HepG2 (cell line): ENCODE data around the gene UACA. TPM values are rescaled to one million over a fixed set of nuclear protein-coding genes. Genes with fewer than 3 reads are reported as not detected.

Experiments
- MTA3 ChIP-seq: sonication (generic); formaldehyde crosslinking; IDR thresholded peaks from 2 replicates; pipeline ENCODE4 v1.4.0; 2020; ENCODE audit warnings: missing genetic modification reagents
- NFE2 ChIP-seq: sonication (generic); formaldehyde crosslinking; IDR thresholded peaks from 2 replicates; pipeline ENCODE4 v1.4.0; 2020; ENCODE audit warnings: missing genetic modification reagents
- SP2 ChIP-seq: sonication (generic); formaldehyde crosslinking; IDR thresholded peaks from 2 replicates; pipeline ENCODE4 v1.5.1; 2020; ENCODE audit warnings: mild to moderate bottlenecking, missing genetic modification reagents
- SRSF9 ChIP-seq: fragments of 200-400 bp; formaldehyde crosslinking; IDR thresholded peaks from 2 replicates; pipeline ENCODE4 v1.6.1; 2018; ENCODE audit warnings: borderline replicate concordance, mild to moderate bottlenecking, low read depth, low read length; ENCODE audit not compliant: insufficient read depth, poor library complexity, severe bottlenecking
- TGIF2 ChIP-seq: IDR thresholded peaks from 2 replicates; pipeline ENCODE4 v1.6.1; 2016; ENCODE audit warnings: control low read depth, missing compliant biosample characterization
- ZFP82 ChIP-seq: sonication (generic); formaldehyde crosslinking; IDR thresholded peaks from 2 replicates; pipeline ENCODE4 v1.5.1; 2020; ENCODE audit warnings: mild to moderate bottlenecking, missing genetic modification reagents, borderline replicate concordance
- ZNF234 ChIP-seq: sonication (generic); formaldehyde crosslinking; conservative IDR thresholded peaks from 2 replicates; pipeline ENCODE4 v1.5.1; 2020; ENCODE audit warnings: mild to moderate bottlenecking, missing genetic modification reagents
- ZNF550 ChIP-seq: sonication (generic); formaldehyde crosslinking; IDR thresholded peaks from 2 replicates; pipeline ENCODE4 v1.4.0; 2020; ENCODE audit warnings: mild to moderate bottlenecking, missing genetic modification reagents, borderline replicate concordance
- ZNF660 ChIP-seq: sonication (generic); formaldehyde crosslinking; IDR thresholded peaks from 2 replicates; pipeline ENCODE4 v1.5.1; 2020; ENCODE audit warnings: mild to moderate bottlenecking, low read depth, missing genetic modification reagents, borderline replicate concordance
- ZNF772 ChIP-seq: sonication (generic); formaldehyde crosslinking; IDR thresholded peaks from 2 replicates; pipeline ENCODE4 v1.5.0; 2020; ENCODE audit warnings: mild to moderate bottlenecking, missing genetic modification reagents
- polyA plus RNA-seq, 8 experiments: library from polyadenylated mRNA; depleted of rRNA in 3 of 8; stranded (reverse) in 7 of 8; unstranded in 1 of 8; fragments of >200 nt; fragmentation: Illumina TruSeq in 4 of 8; extraction: Trizol in 4 of 8; gene quantifications; 2 replicates each; pipeline versions ENCODE4 v1.2.1 to v1.2.3, GENCODE V29; 2011 to 2016; ENCODE audit warnings: low read depth in 4 of 8, missing spikeins in 1 of 8, mixed read lengths in 1 of 8; ENCODE audit not compliant: insufficient read depth in 1 of 8
- total RNA-seq, 5 experiments: library from RNA; depleted of rRNA; stranded (reverse); fragments of >200 nt; fragmentation: Illumina TruSeq; extraction: Trizol; gene quantifications; 2 replicates each; pipeline ENCODE4 v1.2.3, GENCODE V29; 2016; ENCODE audit warnings: low read depth in 1 of 5
- TF ChIP-seq, protein P1 (sequence below): sonication (generic); formaldehyde crosslinking; IDR thresholded peaks from 2 replicates; pipeline ENCODE4 v1.8.1; 2023; ENCODE audit warnings: missing genetic modification reagents, mild to moderate bottlenecking, borderline replicate concordance
- TF ChIP-seq, protein P2 (sequence below): sonication (generic); formaldehyde crosslinking; IDR thresholded peaks from 2 replicates; pipeline ENCODE4 v1.5.0; 2020; ENCODE audit warnings: missing genetic modification reagents
- TF ChIP-seq, protein P3 (sequence below): sonication (generic); formaldehyde crosslinking; IDR thresholded peaks from 2 replicates; pipeline ENCODE4 v1.4.0; 2020; ENCODE audit warnings: missing genetic modification reagents
- TF ChIP-seq, protein P4 (sequence below): IDR thresholded peaks from 2 replicates; pipeline ENCODE4 v1.6.1; 2016; ENCODE audit warnings: missing compliant biosample characterization, missing genetic modification reagents, borderline replicate concordance

UACA gene
- total and polyA plus RNA-seq, 2 of the 13 experiments (the other 11 are each of a cell fraction or from before 2014, with no cell fraction given) = 17.8 to 39.2 TPM

DNA sequence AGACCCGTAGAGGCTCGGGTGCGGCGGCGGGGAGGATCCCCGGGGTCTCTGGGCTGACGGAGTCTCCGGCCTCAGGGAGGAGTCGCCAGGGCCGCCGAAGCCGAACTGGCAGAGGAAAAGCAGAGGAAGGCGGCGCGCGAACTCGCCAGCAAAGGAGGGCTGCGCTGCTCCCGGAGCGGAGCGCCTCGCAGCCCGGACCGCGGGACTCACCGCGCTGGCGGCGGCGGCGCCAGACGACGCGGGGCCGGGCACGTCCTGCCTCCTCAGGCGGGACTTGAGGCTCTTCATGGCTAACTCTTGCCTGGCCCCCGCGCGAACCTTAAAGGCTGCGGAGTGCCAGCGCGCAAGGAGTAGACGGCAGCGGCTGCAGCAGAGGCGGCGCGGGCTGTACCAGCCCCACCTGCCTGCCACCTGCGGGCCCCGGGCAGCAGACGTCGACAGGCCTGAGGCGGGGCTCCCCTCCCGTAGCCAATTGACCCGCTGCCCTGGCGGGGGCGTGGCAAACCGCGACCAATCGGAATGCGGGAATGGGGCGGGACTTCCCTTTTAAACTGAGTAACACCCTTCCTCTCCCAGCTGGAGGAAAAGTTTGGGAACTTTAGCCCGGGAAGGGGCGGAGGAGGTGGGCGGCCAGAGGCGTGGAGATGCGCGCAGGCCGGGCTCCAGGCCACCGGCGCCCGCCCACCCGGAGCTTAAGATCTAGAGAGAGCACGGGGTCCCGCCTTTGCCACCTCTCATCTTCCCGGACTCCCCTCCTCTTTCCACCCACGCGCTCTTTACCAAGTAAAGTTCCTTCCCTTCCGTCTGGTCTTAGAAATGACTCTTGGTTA lies at the start of gene UACA (continued):
- no peak for TF ChIP-seq ZNF550 (CRISPR knock-in tag)
- TF ChIP-seq, protein P1, sequence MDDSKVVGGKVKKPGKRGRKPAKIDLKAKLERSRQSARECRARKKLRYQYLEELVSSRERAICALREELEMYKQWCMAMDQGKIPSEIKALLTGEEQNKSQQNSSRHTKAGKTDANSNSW (CRISPR knock-in tag) = no peak
- peak; percentile 91 for TF ChIP-seq SP2 (CRISPR knock-in tag)
- TF ChIP-seq, protein P2, sequence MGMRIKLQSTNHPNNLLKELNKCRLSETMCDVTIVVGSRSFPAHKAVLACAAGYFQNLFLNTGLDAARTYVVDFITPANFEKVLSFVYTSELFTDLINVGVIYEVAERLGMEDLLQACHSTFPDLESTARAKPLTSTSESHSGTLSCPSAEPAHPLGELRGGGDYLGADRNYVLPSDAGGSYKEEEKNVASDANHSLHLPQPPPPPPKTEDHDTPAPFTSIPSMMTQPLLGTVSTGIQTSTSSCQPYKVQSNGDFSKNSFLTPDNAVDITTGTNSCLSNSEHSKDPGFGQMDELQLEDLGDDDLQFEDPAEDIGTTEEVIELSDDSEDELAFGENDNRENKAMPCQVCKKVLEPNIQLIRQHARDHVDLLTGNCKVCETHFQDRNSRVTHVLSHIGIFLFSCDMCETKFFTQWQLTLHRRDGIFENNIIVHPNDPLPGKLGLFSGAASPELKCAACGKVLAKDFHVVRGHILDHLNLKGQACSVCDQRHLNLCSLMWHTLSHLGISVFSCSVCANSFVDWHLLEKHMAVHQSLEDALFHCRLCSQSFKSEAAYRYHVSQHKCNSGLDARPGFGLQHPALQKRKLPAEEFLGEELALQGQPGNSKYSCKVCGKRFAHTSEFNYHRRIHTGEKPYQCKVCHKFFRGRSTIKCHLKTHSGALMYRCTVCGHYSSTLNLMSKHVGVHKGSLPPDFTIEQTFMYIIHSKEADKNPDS = no peak
- no peak for TF ChIP-seq MTA3
- TF ChIP-seq NFE2 = no peak
- TF ChIP-seq ZNF772 = 0 out of 2 replicates have a peak, but pooled peaks have one; percentile 25
- TF ChIP-seq, protein P3, sequence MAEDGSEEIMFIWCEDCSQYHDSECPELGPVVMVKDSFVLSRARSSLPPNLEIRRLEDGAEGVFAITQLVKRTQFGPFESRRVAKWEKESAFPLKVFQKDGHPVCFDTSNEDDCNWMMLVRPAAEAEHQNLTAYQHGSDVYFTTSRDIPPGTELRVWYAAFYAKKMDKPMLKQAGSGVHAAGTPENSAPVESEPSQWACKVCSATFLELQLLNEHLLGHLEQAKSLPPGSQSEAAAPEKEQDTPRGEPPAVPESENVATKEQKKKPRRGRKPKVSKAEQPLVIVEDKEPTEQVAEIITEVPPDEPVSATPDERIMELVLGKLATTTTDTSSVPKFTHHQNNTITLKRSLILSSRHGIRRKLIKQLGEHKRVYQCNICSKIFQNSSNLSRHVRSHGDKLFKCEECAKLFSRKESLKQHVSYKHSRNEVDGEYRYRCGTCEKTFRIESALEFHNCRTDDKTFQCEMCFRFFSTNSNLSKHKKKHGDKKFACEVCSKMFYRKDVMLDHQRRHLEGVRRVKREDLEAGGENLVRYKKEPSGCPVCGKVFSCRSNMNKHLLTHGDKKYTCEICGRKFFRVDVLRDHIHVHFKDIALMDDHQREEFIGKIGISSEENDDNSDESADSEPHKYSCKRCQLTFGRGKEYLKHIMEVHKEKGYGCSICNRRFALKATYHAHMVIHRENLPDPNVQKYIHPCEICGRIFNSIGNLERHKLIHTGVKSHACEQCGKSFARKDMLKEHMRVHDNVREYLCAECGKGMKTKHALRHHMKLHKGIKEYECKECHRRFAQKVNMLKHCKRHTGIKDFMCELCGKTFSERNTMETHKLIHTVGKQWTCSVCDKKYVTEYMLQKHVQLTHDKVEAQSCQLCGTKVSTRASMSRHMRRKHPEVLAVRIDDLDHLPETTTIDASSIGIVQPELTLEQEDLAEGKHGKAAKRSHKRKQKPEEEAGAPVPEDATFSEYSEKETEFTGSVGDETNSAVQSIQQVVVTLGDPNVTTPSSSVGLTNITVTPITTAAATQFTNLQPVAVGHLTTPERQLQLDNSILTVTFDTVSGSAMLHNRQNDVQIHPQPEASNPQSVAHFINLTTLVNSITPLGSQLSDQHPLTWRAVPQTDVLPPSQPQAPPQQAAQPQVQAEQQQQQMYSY (CRISPR knock-in tag) = peak; percentile 64; the same call in 1 of the 2 replicates
- TF ChIP-seq SRSF9 = no peak
- no peak for TF ChIP-seq ZNF660 (CRISPR knock-in tag)
- TF ChIP-seq, protein P4, sequence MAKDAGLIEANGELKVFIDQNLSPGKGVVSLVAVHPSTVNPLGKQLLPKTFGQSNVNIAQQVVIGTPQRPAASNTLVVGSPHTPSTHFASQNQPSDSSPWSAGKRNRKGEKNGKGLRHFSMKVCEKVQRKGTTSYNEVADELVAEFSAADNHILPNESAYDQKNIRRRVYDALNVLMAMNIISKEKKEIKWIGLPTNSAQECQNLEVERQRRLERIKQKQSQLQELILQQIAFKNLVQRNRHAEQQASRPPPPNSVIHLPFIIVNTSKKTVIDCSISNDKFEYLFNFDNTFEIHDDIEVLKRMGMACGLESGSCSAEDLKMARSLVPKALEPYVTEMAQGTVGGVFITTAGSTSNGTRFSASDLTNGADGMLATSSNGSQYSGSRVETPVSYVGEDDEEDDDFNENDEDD (CRISPR knock-in tag) = peak; percentile 73; the same call in 1 of the 2 replicates
- peak; percentile 26; the same call in 1 of the 2 replicates for TF ChIP-seq ZNF234 (CRISPR knock-in tag)
- TF ChIP-seq TGIF2 = no peak
- TF ChIP-seq ZFP82 (CRISPR knock-in tag) = peak; percentile 73; the same call in 1 of the 2 replicates
